GM18520 (cell line): ENCODE measurements around the gene TAF5L.
A peak's percentile ranks its signal among the peaks of the same experiment; 100 is the strongest.
"Not testable (repeated sequence)": the region's sequence is repeated elsewhere in the genome, so short reads cannot be mapped to it uniquely, and the experiment has no call there.

Source experiments
- ATAC-seq: cut with Tn5 transposase; IDR thresholded peaks from one replicate; pipeline ENCODE4 v1.9.1; 2021; ENCODE audit not compliant: unreplicated experiment

TAF5L gene

DNA sequence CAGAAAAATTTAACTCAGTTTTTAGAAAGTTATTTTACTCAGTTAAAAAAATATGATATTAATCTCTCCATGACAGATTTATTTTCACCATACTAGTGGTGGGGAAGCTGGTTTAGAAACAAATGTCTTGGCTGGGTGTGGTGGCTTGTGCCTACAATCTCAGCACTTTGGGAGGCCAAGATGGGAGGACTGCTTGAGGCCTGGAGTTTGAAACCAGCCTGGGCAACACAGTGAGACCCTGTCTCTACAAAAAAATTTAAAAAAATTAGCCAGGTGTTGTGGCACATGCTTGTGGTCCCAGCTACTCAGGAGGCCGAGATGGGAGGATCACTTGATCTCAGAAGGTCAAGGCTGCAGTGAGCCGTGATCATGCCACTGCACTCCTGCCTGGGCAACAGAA is 17.3 kb downstream of the TAF5L start:
- no peak for ATAC-seq

DNA sequence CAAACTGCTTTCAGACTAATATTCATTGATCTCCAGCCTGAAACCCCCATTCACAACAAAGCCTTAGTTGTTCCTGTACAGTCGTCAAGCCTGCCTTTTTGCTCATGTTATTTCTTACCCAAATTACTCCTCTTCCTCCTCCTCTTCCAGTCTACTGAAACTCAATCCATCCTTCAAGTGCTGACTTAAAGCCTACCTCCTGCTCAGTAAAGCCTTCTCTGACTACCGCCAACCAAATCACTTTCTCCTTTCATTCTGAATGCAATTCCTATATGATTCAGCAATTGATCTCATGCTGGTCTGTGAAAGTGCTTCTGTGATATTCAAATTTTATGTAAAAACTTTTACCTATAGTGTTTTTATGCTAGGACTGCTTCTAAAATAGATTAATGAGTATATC is 18.6 kb downstream of the TAF5L start:
- ATAC-seq: no peak

DNA sequence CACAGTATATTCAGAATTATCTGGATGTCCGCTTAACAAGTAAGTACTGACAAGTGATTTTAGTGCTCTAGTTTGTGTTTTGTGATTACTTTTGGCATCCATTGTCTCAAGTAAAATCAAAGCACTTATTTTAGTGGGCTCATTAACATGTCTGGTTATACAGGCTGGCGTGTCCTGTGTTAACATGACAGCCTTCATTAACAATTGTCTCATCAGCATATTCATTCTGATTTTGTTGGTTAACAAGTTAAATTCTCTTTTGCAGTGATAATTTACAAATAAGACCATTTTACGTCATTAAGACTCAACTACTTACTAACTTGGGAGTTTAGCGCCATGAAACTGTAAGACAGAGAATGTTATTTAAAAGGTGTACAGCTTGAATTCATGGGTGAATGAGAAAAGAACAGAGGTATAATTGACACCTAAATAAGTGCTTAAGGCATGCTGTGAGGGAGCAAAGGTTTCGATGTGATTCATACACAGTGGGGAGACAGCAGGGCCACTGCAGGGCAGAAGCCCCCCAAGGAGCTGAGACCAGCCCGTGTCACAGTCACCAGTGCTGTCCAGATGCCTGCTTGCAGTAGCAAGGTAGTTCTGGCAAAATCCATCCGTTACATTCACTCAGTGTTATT is 22.4 kb downstream of the TAF5L start:
- ATAC-seq: no peak

DNA sequence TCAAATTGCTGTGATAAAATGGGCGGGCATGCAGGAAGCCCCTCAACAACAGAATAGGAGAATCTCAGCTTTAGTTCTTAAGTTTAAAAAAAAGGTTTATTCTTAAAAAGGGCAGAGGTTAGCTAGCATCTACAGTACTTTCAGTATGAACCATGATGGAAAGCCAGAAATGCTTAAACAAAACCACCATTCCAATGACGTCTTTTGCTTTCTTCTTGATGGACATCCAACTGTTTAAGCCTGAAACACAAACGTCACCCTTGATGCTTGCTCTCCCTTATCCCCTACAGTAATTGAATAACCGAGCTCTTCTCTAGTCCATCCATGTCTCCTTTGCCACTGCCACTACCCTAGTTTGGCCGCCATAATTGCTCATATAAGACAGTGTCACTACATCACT is 25.7 kb downstream of the TAF5L start:
- ATAC-seq: no peak

DNA sequence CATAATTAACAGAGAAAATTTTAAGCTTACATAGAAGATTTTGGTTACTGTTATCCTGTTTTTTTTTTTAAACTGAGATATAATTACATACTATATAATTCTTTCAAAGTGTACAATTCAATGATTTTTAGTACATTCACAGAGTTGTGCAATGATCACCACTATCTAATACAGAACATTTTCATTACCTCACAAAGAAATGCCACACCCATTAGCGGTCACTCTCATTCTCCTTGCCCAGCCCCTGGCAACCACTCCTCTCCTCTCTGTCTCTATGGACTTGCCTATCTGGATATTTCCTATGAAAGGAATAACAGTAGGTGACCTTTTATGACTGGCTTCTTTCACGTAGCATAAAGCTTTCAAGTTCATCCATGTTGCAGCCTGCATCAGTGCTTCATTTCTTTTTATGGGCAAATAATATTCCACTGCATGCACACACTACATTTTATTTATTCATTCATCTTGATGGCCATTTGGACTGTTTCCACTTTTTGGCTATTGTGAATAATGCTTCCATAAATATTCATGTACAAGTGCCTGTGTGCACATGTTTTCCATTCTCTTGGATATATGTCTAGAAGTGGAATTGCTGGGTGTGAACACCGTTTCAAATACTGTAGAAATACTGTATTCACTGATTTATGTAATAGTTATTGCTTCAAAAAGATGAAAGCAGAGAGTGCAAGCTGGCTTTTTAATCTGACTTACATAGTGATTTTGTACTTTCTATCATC is 26.5 kb downstream of the TAF5L start:
- ATAC-seq: no peak

DNA sequence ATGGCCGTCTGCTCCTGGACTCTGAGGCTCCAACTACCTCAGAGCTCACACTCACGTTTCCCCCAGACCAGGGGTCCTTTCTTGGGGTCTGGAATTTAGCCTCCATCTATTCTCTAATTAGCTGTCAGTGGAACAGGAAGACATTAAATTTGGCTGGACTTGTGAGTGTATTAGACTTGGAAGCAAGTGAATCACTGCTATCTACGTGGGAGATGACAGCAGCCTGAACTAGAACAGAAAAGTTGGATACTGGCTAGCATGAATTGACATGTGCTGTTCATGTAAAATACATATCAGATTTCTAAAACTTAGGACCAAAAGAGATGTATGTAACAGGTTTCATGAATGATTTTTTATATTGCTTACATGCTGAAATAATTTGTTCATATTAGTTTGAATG is 28.0 kb downstream of the TAF5L start:
- ATAC-seq: no peak

DNA sequence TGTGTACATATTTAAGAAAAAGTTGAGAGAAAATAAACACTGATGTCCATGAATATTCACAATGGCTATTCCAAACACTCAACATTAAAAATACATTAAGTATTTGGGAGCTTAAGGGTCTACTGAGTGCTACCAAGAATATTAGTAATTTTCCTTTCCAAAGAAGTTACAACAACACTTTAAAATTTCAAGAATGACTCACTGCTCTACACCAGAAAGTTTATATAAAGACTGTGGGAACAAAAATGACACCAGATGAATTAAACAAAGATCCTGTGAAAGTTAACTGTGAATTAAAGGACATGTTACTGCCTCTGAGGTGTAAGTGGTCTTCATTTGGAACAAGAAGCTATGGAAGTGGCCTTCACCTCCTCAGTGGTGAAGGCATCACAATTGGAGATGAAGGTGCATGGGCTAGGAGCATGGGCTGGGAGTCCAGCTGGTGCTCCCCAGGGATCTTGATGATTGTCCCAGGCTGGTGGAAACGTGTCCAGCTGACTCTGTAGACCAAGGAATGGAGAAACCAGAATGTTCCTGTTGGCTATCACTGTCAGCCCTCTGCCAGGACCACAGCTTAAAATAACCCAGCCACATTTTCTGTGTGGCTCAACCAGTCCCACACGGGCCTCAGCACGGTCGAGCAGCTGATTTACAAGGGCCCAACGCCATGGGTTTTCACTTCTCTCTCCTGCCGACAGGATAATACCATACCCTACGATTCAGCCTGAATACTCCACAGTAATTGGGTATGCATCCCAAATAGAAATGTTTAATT is 28.8 kb downstream of the TAF5L start:
- ATAC-seq: no peak

DNA sequence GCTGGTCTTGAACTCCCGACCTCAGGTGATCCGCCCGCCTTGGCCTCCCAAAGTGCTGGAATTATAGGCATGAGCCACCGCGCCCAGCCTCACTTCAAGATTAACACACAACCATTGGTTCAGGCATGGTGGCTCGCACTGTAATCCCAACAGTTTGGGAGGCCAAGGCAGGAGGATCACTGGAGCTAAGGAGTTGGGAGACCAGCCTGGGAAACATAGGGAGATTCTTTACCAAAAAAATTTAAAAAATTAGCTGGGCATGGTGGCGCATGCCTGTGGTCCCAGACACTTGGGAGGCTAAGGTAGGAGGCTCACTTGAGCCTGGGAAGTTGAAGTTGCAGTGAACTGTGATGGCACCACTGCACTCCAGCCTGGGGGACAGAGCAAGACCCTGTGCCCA is 30.0 kb downstream of the TAF5L start:
- ATAC-seq: not testable (repeated sequence)

DNA sequence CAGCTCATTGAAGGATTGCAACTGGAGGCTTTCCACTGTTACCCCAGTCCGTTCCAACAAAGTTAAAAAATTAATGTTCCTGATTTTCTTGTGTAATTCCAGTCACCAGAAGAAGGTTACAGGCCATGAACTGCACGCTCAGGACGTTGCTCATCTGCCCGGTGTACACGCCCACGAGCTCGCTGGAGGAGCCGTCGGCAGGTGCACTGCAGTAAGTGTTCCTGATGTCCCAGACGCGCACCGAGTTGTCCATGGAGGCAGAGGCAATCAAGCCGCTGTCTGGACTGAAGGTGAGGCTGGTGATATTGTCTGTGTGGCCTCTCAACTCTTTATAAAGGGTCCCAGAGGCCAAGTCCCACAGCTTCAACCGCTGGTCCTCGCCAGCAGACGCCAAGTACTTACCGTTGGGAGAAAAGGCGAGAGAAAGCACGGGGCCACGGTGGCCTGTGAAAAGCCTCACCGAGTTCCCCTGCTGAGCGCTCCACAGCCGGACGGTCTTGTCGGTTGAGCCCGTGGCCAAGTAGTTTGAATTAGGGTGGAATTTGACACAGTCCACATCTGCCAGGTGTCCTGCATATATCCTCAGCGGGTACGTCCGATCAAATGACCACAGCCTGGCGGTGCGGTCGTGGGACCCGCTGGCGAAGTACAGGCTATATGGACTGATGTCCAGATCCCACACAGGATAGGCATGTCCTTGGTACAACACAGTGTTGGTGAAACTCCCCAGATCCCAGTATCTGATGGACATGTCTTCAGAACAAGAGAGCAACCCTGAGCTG is 31.5 kb downstream of the TAF5L start:
- no peak for ATAC-seq

DNA sequence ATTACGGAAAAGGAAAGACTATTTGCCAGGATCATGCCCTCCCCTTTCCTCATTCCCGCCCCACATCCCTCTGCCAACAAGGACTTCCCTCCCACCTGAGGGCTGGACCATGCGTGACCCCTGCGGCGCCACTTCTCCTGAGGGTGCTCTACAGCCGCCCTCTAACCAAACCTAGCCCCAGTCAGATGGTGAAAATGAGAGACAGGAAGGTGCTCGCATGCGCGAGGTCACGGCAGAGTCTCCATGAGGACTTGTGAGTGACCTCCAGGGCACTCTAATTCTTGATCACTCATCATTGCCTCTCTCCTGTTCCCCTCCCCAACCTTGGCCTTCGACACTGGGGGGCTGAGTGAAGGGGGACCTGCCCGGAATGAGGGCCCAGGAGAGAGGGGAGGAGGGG is 32.1 kb downstream of the TAF5L start:
- ATAC-seq: no peak

DNA sequence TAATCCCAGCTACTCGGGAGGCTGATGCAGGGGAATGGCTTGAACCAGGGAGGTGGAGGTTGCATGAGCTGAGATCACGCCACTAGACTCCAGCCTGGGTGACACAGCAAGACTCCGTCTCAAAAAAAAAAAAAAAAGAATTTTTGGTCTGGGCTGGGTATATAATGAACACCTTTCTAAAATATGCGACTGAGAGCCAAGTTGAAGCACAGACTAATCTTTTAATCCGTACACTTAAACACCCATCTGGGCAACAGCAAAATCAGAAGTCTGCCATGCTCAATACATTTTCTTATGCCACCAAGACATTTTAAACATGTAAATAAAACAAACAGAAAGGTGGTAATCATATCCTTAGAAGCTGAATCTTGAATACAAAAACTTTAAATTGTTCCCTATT is 35.8 kb downstream of the TAF5L start:
- no peak for ATAC-seq

DNA sequence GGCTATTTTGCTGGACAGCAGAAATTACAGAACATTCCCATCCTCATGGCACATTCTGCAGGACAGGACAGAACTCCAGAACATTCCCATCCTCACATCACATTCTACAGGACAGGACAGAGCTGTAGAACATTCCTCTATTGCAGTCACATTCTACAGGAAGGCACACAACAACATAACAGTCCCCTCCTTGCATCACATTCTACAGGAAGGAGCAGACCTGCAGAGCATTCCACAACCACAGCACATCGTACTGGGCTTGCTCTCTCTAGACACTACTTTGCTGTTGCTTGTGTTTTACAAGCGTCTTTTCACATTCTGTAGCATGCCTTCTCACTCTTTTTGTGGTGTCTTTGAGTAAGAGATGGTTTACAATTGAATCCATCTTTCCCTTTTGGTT is 40.6 kb downstream of the TAF5L start:
- ATAC-seq: no peak

DNA sequence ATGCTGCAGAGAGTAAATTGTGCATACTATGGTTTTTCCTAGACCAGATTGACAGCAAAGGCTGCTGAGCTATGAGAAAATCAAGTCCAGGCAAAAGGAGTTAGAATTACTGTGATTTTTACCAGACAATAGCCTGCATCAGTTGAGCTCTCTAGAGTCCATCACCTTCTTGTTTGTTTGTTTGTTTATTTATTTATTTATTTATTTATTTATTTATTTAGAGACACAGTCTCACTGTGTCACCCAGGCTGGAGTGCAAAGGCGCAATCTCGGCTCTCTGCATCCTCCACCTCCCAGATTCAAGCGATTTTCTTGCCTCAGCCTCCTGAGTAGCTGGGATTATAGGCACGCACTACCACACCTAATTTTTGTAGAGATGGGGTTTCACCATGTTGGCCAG is 43.2 kb downstream of the TAF5L start:
- no peak for ATAC-seq

DNA sequence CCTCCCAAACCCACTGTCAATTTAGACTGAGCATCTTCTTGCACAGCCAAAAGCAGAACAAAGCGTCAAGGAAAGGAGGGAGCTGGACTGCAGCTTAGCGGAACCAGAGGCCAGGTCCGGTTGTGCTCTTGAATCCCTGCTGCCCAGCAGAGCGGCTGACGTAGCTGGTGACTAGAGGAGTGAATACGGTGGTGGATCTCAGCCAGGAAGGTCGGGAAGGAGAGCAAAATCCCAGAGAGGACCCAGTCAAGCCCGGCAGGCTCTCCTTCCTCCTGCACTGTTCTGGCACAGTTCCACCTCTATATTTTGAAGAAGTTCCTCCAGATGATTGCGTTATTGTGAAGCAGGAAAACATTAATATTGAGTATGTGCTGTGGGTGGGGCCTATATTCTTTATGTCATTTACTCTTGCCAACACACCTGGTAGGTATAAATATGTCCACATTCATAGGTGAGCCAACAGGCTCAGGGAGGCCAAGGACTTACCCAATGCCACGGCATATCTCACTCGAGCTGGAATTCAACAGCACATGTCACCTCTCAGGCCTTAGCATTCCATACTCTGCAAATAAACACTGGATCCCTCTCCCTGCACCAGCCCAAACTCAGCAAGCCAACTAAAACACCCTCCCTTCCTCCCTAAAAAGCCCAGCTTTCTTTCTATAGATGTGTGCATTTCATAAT is 43.8 kb downstream of the TAF5L start:
- no peak for ATAC-seq

DNA sequence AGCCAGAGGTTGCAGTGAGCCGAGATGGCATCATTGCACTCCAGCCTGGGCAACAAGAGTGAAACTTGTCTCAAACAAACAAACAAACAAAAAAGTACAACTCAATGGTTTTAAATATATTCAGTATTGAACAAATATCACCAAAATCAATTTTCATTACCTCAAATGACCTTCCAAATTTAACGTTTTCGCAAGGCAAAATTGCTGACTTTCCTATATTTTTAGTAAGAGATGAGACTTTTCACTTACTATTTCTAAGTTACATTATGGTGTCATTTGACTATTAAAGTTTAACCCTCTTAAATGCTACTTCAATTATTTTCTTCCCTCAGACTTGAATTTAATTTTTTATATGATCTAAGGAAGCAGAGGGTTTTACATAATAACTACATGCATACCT is 44.4 kb downstream of the TAF5L start:
- no peak for ATAC-seq

DNA sequence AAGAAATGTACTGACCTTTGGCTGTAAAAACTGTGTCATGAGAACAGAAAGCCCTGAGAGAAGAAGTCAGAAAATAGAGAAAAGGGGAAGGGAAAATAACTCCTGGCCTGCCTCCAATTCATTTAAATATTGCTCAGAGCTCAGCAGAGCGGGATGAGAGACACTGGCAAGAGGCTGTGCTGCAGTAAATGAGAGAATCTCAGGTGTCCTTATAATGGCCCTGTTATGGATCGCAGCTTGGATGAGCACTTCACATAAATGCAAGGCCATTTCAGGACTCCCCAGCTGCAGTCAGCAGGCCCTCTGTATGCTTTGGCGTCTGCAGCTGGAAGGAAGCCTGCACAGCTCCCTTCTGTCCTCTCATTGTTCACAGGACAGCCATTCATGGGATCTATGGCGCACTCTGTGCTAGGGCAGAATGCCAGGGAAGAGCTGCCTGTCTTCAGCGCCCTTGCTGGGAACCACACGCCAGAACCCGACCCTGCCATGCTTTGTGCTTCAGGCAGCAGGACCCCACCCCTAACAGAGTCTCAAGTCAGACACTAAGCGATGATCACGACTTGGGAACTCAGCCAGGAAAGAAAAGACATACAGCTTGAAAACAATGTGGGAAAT is 46.8 kb downstream of the TAF5L start:
- ATAC-seq: peak; percentile 48

DNA sequence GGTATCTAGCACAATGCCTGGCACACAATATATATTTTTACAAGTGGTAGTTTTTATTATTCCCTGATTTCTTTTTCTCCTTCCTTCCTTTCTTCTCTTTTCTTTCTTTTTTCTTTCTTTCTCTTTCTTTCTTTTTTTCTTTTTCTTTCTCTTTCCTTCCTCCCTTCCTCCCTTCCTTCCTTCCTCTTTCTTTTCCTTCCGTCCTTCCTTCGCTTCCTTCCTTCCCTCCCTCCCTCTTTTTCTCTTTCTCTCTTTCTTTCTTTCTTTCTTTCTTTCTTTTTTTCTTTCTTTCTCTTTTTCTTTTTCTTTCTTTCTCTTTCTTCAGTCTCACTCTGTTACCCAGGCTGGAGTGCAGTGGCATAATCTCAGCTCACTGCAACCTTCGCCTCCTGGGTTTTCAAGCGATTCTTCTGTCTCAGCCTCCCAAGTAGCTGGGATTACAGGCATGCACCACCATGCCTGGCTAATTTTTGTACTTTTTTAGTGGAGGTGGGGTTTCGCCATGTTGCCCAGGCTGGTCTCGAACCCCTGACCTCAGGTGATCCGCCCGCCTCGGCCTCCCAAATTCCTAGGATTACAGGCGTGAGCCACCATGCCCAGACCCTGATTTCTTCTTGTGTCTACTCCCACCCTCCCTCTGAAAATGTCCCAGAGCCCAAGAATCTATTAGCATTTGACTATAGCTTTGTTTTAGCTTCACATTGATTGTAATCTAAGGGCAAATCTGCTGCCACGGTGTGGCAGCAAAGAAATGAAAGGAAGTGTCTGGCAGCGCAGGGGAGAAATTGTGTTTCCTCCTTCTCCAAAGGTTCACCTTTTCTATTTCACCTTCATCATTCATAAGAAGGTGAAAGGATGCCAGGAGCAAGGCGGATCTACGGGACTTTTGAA is 47.5 kb downstream of the TAF5L start:
- no peak for ATAC-seq

DNA sequence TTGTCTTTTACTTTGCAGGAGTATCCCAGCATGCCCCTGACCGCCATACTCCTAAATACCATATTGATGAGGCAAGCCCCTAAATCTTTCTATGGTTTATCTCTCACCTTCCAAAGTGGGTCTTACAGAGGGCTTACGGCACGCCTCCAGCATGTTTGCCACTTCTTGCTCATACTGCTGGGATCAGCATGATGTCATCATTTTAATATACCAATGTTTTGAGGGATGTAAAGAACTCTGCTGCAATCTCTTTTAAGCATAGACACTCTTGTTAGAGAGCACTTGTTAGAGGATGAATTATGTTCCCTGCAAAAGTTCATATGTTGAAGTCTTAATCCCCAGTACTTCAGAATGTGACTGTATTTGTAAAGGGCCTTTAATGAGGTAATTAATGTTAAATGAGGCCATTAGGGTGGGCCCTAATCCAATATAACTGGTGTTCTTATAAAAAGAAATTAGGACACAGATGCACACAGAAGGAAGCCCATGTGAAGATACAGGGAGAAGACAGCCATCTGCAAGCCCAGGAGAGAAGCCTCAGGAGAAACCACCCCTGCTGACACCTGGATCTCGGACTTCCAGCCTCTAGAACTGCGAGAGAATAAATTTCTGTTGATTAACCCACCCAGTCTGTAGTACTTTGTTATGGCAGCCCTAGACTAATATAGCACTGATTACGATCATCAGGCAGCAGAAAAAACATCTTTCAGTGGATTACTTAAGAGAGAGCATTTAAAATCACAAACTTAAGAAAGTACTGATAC is 51.1 kb downstream of the TAF5L start:
- ATAC-seq: no peak

DNA sequence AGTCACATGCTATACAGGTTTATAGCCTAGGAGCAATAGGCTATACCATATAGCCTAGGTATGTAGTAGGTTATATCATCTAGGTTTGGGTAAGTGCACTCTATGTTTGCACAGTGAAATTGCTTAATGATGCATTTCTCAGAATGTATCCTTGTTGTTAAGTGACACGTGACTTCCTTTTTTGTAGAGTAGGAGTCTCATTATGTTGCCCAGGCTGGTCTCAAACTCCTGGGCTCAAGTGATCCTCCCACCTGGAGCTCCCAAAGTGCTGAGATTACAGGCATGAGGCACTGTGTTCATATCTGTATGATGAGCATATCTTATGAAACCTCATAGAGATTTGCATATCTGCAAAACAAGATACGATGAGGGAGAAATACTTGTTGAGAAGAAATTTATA is 53.6 kb downstream of the TAF5L start:
- no peak for ATAC-seq
